Forelimb muscle (tissue), 1 donor: ENCODE data around the gene TMCC1. TPM values are rescaled to one million over a fixed set of nuclear protein-coding genes. Genes with fewer than 3 reads are reported as not detected.
"Not testable (repeated sequence)": the region's sequence is repeated elsewhere in the genome, so short reads cannot be mapped to it uniquely, and the experiment has no call there.

ENCODE experiments used
- DNase-seq: peaks from one replicate; pipeline ENCODE4 v3.0.0-alpha.2; 2013; ENCODE audit warnings: low read depth
- polyA plus RNA-seq: library from polyadenylated mRNA; unstranded; fragments of 120-200 nt; gene quantifications from one replicate; pipeline ENCODE4 v1.2.1, GENCODE V29; 2013; ENCODE audit not compliant: insufficient read length

The TMCC1 gene
- polyA plus RNA-seq, 1 donor: 40.2 TPM

DNA sequence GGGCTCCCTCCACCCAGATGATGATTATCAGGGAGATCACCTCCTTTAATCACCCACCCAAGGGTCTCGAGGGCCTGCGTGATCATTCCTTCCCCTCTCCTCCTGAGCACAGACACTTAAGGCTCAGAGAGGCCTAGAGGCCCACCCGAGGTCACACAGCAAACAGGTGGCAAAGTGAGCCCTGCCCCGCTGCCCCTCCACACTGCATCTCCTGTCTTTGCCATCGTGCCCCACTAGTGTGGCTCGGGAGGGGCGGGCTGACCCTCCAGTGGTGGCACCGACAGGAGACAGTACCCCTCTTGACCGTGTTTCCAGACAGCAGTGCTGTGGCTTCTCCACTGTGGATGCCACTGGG is 282.1 kb downstream of the TMCC1 start:
- DNase-seq: no peak

DNA sequence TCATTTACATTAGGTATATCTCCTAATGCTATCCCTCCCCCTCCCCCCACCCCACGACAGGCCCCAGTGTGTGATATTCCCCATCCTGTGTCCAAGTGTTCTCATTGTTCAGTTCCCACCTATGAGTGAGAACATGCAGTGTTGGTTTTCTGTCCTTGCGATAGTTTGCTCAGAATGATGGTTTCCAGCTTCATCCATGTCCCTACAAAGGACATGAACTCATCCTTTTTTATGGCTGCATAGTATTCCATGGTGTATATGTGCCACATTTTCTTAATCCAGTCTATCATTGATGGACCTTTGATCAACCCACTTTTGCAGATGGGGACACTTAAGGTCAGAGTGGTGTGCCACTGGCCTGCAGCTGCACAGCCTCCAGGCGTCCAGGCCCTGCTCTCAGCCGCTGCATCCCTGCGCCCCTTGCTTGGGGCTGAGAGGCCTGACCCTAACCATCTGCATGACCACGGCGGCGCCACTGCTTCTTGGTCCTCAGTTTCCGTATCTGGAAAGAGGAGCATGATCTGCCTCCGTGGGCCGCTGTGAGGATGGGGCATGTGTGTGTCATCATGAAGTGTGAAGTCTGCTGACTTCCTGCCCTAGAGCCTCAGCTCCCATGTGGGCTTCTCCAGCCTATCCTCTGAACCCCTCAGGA is 282.6 kb downstream of the TMCC1 start:
- not testable (repeated sequence) for DNase-seq

DNA sequence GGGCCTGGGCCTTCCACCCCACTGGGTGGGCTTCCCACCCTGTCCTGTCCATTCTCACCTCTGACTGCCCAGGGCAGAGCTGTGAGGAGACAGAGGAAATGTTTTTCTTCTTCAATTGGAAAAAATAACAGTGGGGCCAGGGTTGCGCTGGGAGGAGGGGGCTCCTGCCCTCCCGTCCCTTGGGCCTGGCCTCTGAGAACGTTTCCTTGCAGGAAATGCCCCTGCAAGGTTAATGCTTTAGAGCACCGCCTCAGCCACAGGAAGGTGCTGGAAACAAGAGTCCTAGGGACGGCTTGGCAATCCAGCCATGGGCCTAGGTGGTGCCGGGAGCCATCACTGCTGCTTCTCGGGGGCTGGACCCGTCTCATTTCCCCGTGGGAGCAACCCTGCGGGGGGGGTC is 283.2 kb downstream of the TMCC1 start:
- no peak for DNase-seq

DNA sequence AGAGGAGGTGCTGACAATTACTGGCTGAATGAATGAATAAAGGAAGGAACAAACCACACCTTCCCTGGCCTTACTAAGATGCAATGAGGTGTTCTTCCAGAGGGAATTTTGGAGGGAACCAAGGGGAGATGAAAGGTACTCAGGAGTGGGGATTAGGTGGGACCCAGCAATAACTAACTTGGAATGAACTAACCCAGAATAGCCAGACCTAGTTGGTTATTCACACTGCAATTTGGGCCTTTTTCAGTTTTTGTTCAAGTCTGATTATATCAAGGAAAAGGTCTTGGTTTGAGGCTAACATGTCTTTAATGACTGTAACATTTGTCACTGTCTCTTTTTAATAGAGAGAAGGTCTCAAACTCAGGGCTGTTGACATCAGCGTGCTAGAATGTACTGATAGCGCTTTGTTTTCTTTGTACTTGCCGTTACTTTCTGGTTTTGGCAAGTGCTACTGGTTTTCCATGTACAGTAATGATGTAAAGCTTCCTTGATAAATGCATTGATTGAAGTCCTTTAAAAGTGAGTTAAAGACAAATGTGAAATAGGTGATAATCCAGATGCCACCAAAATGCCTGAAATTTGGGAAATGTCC is 283.8 kb downstream of the TMCC1 start:
- DNase-seq: no peak

DNA sequence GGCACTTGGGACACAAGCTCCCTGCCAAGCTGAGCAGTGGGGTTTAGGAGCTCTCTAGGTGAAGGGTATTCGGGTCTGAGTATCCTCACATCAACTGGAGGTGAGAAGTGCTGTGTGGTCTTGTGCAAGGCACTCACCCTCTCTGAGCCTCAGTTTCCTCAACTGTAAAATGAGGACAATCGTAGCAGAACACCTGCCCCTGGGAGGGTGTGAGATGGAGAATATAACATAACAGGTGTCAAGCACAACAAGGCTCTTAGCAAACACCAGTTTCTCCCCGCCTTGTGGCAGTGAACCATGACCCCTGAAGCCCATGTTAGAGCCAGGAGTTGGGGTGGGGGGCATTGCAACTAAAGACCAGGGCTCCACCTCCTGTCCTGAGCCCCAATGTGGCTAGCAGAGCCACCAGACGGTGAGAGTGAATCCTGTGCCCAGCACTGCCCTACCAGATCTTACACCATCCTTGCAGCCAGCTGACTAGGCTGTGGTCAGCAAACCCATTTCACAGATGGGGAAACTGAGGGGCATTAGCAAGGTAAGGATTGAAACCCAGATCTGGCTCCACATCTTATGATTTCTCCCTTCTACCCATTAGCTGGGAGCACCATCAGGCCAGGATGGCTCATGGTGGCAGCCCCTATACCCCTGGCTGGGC is 284.4 kb downstream of the TMCC1 start:
- DNase-seq: no peak

DNA sequence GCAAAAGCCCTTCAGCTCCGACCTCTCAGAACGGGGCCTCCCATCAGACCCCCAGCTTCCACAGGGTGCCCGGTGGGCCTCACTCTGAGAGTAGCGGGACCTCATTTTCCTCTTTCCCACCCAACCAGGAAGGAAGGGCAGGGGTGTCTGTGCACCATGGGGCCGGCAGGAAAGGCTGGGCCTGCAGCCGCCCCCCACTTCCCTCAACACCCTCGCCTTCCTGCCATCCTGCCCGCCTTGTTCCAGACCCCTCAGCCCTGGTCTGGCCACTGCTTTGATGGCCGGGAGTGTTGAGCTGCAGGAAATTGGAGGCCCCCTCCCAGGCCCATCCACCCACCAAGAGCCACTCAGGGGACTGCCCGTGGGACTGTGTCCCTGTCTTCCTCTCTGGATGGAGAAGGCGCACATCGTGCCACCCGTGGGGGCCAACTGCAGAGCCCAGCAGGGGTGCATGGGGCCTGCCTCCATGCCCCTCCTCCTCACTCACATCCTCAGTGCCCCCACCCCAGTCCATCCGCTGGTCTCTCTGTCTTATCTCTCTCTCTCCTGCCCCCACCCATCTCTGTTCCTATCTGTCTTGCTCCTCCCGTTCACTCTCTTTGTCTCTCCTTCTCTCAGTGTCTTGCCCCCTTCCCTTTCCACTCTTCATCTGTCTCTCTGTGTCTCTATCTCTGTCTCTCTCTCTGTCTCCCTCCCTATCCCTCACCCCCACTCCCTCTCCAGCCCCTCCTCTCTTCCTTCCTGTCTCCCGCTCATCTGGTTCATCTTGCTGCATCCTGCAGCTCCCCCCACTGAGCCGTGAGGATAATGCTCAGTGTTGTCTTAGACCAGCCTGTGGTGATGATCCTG is 285.2 kb downstream of the TMCC1 start:
- no peak for DNase-seq

DNA sequence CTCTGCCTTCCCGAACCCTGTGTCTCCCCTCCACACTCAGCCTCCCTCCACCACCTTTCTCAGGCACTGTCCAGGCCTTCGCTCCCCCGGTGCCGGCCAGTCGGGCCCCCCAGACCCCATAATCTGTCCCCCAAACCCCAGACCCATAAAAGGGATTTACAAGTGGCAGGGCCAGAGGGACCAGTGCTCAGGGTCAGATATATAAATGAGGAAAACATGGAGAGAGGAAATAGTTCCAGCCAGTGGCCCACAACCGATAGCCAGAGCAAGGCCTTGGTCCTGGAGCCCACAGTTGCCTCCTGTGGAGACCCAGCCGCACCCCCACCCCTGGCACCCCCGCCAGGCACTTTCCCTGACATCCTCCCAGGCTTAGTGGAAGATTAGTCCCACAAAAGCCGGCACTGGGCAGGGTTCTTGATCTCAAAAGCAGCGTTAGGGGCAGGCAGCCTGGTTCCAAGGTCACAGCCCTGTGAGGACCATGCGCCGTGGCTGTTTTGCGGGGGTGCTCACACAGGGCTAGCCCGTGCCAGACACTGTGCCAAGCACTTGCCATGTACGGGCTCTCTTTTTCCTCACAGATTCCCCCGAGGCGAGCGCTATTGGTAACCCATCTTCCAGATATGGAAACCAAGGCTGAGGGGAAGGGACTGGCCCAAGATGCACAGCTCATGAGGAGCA is 286.0 kb downstream of the TMCC1 start:
- DNase-seq: no peak

DNA sequence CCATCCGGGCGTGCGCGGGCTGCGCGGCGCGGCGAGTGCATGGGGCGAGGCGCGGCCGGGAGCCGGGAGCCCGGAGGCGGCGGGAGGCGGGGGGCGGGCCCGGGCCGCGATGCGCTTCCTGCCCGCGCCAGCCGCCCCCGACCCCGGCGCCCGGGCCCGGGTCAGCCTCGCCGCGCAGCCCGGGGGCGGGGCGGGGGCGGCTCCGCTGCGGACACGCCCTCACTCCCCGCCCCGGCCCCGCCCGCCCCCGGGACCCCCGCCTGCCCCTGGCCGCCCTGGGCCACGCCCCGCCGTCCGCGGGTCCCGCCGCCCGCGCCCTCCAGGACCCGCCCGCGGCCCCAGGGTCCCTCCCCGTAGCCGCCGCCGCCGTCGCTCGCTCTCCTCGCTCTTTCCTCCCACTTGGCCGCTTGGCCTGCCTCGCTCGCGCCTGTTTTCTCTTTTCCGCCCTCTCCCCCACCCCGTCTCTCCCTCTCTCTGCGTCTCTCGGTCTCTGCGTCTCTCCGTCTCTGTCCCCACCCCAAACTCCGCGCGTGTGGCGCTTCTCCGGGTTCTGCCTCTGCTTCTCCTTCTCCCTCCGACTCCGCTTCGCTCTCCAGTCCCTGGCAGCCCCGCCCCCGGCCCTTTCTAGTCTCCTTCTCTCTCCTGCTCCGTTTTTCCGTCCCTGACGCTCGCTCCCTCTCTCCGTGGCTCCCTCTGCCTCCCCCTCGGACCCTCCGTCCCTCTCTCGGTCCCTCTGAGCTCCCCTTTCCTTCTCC is 286.7 kb downstream of the TMCC1 start, which contains the start of gene PLXND1:
Gene PLXND1 (minus strand): TSS at position 41 of the 755 bp plus-strand sequence. CDS start 37 bp downstream, at position 4.
- no peak for DNase-seq

DNA sequence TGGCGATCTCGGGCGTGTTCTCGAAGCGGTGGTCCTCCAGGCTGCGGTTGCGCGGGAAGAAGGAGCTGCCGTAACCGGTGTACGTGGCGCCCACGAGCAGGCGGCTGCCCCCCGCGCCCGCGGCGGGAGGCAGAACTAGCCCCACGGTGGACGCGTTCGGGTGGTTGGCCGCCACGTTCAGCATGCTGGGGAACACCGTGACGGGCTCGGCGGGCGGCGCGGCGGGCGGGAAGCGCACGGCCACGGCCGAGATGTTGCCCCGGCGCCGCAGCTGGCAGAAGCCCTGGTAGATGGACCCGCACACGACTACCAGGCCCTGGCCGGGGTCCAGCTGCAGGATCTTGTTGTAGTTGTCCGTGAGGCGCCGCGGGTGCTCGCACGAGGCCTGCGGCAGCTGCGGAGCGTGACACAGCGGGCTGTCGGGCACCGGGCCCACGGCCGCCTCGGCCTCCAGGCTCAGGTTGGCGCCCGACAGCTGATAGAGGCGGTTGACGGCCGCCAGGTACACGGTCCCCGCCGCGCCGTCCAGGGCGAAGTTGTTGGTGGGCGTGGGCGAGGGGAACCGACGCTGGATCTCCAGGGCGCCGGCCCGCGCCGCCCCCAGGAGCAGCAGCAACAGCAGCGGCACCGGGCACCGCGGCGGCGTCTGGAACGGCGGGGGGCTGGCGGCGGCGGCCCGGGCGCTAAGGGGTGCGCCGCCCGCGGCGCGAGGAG is 287.4 kb downstream of the TMCC1 start:
- DNase-seq: no peak

DNA sequence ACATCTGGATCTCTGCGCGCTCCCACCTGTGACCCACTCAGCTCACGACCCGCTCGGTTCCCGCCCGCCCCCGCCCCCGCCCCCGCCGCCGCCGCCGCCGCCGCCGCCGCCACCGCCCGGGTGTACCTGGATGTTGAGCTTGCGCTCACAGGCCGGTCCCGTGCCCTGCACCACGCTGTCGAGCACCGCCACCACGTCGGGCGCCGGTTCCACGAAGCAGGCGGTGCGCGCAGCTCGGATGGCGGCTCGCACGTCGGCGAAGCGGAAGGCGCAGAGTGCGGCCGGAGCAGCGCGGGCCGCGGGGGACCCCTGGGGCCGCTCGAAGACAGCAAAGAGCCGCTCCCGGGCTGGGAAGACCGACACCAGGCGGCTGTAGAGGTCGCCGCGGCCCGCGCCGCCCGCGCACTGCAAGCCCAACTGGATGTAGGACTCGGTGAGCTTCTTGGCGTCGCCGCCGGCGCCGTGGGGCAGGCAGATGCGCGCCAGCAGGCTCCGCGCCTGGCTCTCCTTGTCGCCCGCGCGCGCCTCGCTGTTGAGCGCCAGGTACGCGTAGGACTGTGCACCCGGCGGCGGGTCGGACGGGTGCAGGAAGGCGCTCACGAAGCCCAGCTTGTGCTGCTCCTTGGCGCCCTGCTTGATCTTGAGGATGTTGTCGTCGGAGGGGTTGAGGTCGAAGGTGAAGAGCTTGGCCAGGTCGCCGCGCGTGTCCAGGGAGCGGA is 288.1 kb downstream of the TMCC1 start:
- DNase-seq: no peak

DNA sequence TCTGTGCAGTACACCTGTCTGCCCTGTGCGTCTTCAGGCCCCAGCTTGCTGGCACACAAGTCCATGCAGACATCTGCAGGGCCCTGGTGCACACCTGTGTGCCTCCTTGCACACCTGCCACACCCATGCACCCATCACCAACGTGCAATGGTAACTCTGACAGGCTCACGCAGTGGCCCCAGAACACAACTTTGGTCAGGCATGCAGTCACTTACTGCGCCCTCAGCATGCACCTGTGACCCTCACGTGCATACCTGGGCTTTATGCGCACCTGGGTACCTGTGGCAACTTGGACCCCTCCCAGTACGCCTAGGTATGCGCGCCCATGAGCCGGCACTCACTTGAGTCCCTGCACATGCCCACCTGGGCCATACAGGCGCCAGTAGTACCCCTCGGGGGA is 288.7 kb downstream of the TMCC1 start:
- DNase-seq: no peak

DNA sequence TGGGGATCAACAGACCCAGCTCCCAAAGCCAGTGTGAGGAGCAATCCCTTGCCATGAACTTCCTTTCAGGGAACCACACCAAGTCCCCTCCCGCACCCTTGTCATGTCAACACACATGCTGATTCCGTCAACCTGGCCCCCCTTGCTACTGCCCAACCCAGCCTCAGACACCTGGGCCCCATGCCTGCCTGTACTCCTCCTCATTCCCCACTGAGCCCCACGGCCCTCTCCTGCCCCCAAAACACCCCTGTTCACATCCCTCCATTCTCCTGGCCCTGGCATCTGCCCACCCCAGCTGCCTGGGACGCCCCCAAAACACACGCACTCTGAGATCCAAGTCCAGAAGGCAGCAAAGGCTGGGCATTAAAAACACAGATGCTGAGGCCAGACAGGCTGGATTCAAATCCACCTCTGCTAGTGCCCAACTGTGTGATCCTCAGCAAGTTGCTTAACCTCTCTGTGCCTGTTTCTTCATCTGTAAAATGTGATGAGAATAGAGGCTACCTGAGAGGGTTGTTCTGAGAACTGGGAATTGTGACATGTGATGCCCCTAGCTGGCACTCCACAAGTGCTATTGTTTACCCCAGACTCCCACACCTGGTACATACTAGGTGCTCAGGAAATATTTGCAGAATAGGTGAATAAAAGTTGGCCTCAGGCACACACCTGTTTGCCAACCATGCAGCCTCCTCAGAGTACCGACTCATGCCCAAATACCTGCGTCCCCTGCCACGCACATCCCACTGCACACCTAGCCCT is 289.3 kb downstream of the TMCC1 start:
- DNase-seq: no peak

DNA sequence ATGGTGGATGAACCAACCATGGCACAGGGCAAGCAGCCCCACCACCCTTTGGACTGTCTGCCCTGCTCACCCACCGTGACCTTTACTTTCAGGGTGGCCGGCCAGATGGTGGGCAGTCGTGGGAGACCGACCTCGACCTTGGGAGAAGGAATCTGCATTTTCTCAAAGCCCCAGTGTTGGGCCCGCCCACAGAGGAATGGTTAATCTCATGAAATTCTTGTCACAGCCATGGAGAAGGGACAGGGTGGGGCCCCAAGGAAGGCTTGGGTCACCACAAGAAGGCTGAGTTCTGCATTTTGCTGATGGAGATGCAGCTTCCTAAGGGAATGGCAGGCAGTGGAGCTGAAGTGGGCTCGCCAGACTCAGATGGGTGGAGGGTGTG is 290.0 kb downstream of the TMCC1 start:
- no peak for DNase-seq

DNA sequence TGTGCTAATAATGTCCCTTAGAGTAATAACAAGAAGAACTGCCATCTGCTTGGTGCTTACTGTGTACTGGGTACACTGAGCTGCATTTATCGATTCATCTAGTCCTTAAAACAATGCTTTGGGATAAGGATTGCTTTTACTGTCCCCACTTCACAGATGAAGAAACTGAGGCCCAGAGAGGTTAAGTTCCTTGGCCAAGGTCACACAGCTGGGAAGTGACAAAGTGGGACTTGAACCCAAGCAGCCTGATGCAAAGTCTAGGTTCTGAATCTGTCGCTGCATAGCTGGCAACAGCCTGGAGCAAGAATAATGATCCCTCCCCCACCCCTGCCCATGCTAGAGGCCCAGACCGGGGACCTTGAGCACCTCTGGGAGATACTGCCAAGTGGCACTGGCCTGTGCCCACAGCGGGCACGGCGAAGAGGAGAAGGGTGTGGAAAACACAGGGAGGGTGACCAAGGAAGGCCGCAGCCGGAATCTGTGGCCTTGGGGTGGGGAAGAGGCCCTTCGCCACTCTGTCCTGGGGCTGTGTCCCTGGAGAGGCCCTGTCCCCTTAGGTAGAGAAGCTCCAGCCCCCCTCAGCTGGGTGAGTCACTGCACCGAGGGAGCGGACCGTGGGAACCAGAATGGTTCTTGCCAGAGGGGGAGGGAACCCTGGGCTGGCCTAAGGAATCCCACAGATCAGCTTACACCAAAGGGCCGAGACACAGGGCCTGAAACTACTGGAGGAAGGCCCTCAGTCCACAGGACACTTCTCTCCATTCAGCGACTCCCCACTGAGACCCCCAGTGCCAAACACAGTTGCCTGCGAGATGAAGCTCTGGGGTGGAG is 290.6 kb downstream of the TMCC1 start:
- DNase-seq: no peak

DNA sequence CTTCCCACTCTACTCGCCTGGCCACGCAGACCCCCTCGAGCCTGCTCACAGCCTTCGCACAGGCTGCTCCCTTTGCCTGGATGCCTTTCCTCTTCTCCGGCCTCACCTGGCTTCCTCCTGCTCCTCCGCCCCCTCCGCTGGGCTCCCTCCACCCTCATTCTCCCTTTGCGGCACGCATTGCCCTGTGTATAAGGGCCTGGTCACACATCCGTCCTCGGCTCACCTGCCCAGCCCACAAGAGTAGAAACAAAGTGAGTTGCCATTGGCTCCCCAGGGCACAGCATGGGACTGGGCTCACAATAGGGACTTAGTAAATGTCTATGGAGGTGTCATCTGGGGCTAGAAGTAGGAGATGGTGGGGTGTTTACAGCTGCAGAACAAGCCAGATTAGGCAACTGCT is 291.2 kb downstream of the TMCC1 start:
- DNase-seq: no peak

DNA sequence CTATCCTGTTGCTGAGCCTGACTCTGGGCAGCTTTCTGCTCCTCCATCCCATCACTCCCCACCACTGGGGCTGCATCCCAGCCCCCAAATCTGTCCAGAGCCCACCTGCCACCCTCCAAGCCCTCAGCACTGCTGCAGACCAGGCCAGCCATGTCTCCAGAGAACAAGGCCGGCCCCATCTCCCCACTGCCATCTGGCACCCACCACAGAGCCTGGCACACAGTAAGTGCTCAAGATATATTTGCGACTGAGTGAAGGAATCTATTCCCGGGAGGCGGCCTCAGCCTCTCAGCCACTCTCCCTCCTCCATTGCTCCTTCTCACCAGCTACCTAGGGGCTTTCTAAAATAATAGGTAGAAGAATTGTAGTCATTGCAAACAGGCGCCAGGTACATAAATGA is 291.8 kb downstream of the TMCC1 start:
- no peak for DNase-seq

DNA sequence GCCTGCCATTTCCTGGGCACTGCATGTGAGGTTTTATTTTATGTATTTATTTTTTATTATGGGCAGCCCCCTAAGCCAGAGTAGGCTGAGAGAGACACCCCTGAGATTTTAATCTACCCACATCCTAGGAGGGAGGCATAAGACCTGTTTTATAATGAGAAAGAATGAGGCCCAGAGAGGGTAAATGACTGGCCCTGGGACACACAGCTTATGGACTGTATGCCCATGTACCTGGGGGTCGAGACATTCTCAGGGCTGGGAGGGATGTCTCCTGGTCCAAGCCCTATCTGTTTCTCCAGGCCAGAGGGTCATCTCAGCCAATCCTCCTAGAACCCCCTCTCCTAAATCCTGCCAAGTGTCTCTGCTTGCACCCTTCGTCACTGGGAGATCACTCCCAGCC is 293.2 kb downstream of the TMCC1 start:
- DNase-seq: no peak

DNA sequence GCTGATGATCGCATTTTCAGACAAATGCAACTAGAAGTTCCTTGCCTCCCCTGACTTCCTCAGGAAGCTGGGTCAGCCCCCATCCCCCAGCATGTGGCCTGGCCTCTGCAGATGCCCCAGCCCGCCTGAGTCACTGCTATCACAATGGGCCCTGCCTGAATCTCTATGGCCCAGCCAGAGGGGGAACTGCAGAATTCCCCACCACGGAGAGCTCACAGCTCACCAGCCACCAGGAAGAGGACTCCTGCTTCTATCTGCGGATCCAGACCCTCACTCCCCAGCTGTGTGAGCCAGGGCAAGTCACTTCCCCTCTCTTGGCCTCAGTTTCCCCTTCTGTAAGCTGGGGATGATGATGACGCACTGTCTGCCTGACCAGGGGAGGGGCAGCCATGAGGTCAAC is 293.9 kb downstream of the TMCC1 start:
- no peak for DNase-seq
